ENCODE results near the gene CACNA1G. TPM values are rescaled to one million over a fixed set of nuclear protein-coding genes. Genes with fewer than 3 reads are reported as not detected.

CACNA1G gene
- total RNA-seq, 1 donor from 2014 or later = 0.13 TPM

GRCh38 chr17:50635982-50636803, 75.7 kb downstream of the CACNA1G start:
- DNase-seq (ENCODE audit: low spot score) = no peak
- intact Hi-C loops (cut with DNase I) = no loop called here

GRCh38 chr17:50636804-50637195, 76.3 kb downstream of the CACNA1G start:
- DNase-seq (ENCODE audit: low spot score) = no peak

GRCh38 chr17:50637829-50638605, 77.5 kb downstream of the CACNA1G start:
- intact Hi-C loops (cut with DNase I) = no loop called here

More at GRCh38 chr17:50636804-50637195, 76.3 kb downstream of the CACNA1G start:
- intact Hi-C loops (cut with DNase I) = no loop called here

GRCh38 chr17:50638606-50638965, 78.1 kb downstream of the CACNA1G start:
- intact Hi-C loops (cut with DNase I) = no loop called here

More at GRCh38 chr17:50637829-50638605, 77.5 kb downstream of the CACNA1G start:
- no peak for DNase-seq (ENCODE audit: low spot score)

GRCh38 chr17:50638966-50639713, 78.6 kb downstream of the CACNA1G start:
- peak; percentile 91 for DNase-seq (ENCODE audit: low spot score)
- intact Hi-C loops (cut with DNase I) = no loop called here

More at GRCh38 chr17:50638606-50638965, 78.1 kb downstream of the CACNA1G start:
- no peak for DNase-seq (ENCODE audit: low spot score)

GRCh38 chr17:50640686-50641351, 80.3 kb downstream of the CACNA1G start:
- intact Hi-C loops (cut with DNase I) = no loop called here
- no peak for DNase-seq (ENCODE audit: low spot score)

GRCh38 chr17:50641357-50641756, 80.8 kb downstream of the CACNA1G start:
- DNase-seq (ENCODE audit: low spot score) = no peak
- intact Hi-C loops (cut with DNase I) = no loop called here

GRCh38 chr17:50642071-50642721, 81.7 kb downstream of the CACNA1G start:
- no peak for DNase-seq (ENCODE audit: low spot score)
- intact Hi-C loops (cut with DNase I) = no loop called here

GRCh38 chr17:50642722-50643656, 82.5 kb downstream of the CACNA1G start:
- intact Hi-C loops (cut with DNase I) = no loop called here
- no peak for DNase-seq (ENCODE audit: low spot score)

GRCh38 chr17:50645748-50646682, 85.5 kb downstream of the CACNA1G start:
- intact Hi-C loops (cut with DNase I) = no loop called here
- no peak for DNase-seq (ENCODE audit: low spot score)

- intact Hi-C loops (cut with DNase I) = no loop called here
- DNase-seq (ENCODE audit: low spot score) = no peak
Measured at GRCh38 chr17:50647187-50647586, 86.7 kb downstream of the CACNA1G start.

GRCh38 chr17:50649042-50649908, 88.8 kb downstream of the CACNA1G start:
- intact Hi-C loops (cut with DNase I) = no loop called here
- no peak for DNase-seq (ENCODE audit: low spot score)

- no peak for DNase-seq (ENCODE audit: low spot score)
- intact Hi-C loops (cut with DNase I) = no loop called here
Measured at GRCh38 chr17:50651661-50652060, 91.1 kb downstream of the CACNA1G start.

GRCh38 chr17:50653738-50654137, 93.2 kb downstream of the CACNA1G start:
- no peak for DNase-seq (ENCODE audit: low spot score)
- intact Hi-C loops (cut with DNase I) = no loop called here

GRCh38 chr17:50656509-50656908, 96.0 kb downstream of the CACNA1G start:
- no peak for DNase-seq (ENCODE audit: low spot score)
- intact Hi-C loops (cut with DNase I) = no loop called here

GRCh38 chr17:50657054-50657453, 96.5 kb downstream of the CACNA1G start:
- intact Hi-C loops (cut with DNase I) = no loop called here
- DNase-seq (ENCODE audit: low spot score) = no peak
